Fibroblast of lung (primary cell): ENCODE data around the gene MAP7. TPM values are rescaled to one million over a fixed set of nuclear protein-coding genes. Genes with fewer than 3 reads are reported as not detected.

Experiments used
- DNase-seq, 2 donors: peaks; one replicate each; pipeline versions ENCODE4 v3.0.0 to v3.0.0-alpha.2; 2010; ENCODE audit warnings: low read depth in 2 of 2
- H2AFZ ChIP-seq: 2 replicates; pipeline ENCODE4 v1.5.1; 2012; ENCODE audit warnings: low read length, control low read depth, inconsistent platforms
- H3K27ac ChIP-seq: 2 replicates; pipeline ENCODE4 v1.5.1; 2011; ENCODE audit warnings: low read length, control low read depth; ENCODE audit not compliant: insufficient read depth
- H3K27me3 ChIP-seq: 2 replicates; pipeline ENCODE4 v1.5.1; 2011; ENCODE audit warnings: mild to moderate bottlenecking, low read length; ENCODE audit not compliant: control insufficient read depth, insufficient read depth
- H3K36me3 ChIP-seq: 2 replicates; pipeline ENCODE4 v1.5.1; 2011; ENCODE audit warnings: low read length; ENCODE audit not compliant: control insufficient read depth, insufficient read depth
- H3K4me1 ChIP-seq: 2 replicates; pipeline ENCODE4 v1.5.1; 2011; ENCODE audit warnings: low read length; ENCODE audit not compliant: control insufficient read depth, insufficient read depth; ENCODE audit errors: extremely low read depth
- H3K4me2 ChIP-seq: 2 replicates; pipeline ENCODE4 v1.5.1; 2011; ENCODE audit warnings: low read length, control low read depth; ENCODE audit not compliant: insufficient read depth; ENCODE audit errors: extremely low read depth
- H3K4me3 ChIP-seq, 4 experiments: fragments of 200-600 bp in 1 of 4; sonication (generic) in 1 of 4; replicated peaks in 1 of 4; 2 replicates each; pipeline ENCODE4 v1.5.1; 2011 to 2016; ENCODE audit warnings: low read length in 4 of 4, low read depth in 3 of 4, mild to moderate bottlenecking in 3 of 4, control low read depth in 2 of 4, inconsistent platforms in 1 of 4, mixed read lengths in 1 of 4; ENCODE audit not compliant: insufficient read depth in 1 of 4; ENCODE audit errors: control extremely low read depth in 1 of 4
- H3K79me2 ChIP-seq: 2 replicates; pipeline ENCODE4 v1.5.1; 2012; ENCODE audit warnings: mild to moderate bottlenecking, low read length, inconsistent platforms; ENCODE audit not compliant: control insufficient read depth, insufficient read depth
- H3K9ac ChIP-seq: 2 replicates; pipeline ENCODE4 v1.5.1; 2011; ENCODE audit warnings: mild to moderate bottlenecking, low read length, control low read depth; ENCODE audit not compliant: insufficient read depth
- H3K9me3 ChIP-seq: 2 replicates; pipeline ENCODE4 v1.5.1; 2012; ENCODE audit warnings: low read depth, low read length; ENCODE audit not compliant: control insufficient read depth, insufficient read depth
- H4K20me1 ChIP-seq: 2 replicates; pipeline ENCODE4 v1.5.1; 2011; ENCODE audit warnings: low read length; ENCODE audit not compliant: control insufficient read depth, insufficient read depth; ENCODE audit errors: extremely low read depth
- CTCF ChIP-seq, 2 donors: IDR thresholded peaks in 1 of 2; conservative IDR thresholded peaks in 1 of 2; 1 replicate in 1 of 2; 2 replicates in 1 of 2; pipeline ENCODE4 v1.5.1; 2011 to 2012; ENCODE audit warnings: low read length in 2 of 2, control low read depth in 1 of 2, inconsistent platforms in 1 of 2, low read depth in 1 of 2, mild to moderate bottlenecking in 1 of 2
- EZH2 ChIP-seq: IDR thresholded peaks from 2 replicates; pipeline ENCODE4 v1.5.1; 2012; ENCODE audit warnings: low read length, control low read depth, mild to moderate bottlenecking; ENCODE audit errors: missing control alignments
- polyA plus RNA-seq, 2 donors: library from polyadenylated mRNA; depleted of rRNA in 1 of 2; stranded (reverse) in 1 of 2; unstranded in 1 of 2; fragments of >200 nt; gene quantifications; 2 replicates each; pipeline ENCODE4 v1.2.1, GENCODE V29; 2011 to 2012; ENCODE audit warnings: missing spikeins in 1 of 2
- total RNA-seq: library from RNA; depleted of rRNA; stranded (reverse); fragments of >200 nt; gene quantifications from 2 replicates; pipeline ENCODE4 v1.2.1, GENCODE V29; 2014

MAP7 gene
- total and polyA plus RNA-seq, 2 donors (not counting 1 experiment from before 2014, with no cell fraction given): 0.40 to 1.5 TPM

DNA sequence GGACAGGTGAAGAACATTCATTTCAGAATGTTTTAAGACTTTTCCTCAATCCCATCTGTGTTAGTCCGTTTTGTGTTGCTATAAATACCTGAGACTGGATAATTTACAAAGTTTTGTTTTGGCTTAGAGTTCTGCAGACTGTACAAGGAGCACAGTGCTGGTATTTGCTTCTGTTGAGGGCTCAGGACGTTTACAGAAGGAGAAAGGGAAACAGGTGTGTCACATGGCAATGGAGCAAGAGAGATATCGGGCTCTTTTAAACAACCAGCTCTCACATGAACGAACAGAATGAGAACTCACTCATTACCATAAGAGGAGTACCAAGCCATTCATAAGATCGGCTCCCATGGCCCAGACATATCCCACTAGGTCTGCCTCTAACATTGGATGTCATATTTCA is 16.7 kb downstream of the MAP7 start:
- no peak overlapping the region for H3K4me2 ChIP-seq
- H3K9ac ChIP-seq: no peak overlapping the region
- H3K27me3 ChIP-seq: no peaks in the 10 kb centered on the region
- no peak for DNase-seq
- TF ChIP-seq CTCF (conservative IDR thresholded peaks at IDR 0.05 in 1 of 2, IDR thresholded peaks at IDR 0.05 in 1 of 2; ENCODE audit: low read depth in 1 of 2, low read length in 2 of 2) (no peak), EZH2 (no peak)
- H3K36me3 ChIP-seq: no peaks in the 10 kb centered on the region
- no peak overlapping the region for H3K4me3 ChIP-seq
- H3K4me1 ChIP-seq: no peaks in the 10 kb centered on the region
- H4K20me1 ChIP-seq: no peaks in the 10 kb centered on the region
- H3K79me2 ChIP-seq: no peaks in the 10 kb centered on the region
- no peak overlapping the region for H2AFZ ChIP-seq
- no peaks in the 10 kb centered on the region for H3K9me3 ChIP-seq
- H3K27ac ChIP-seq: no peak overlapping the region

- H3K4me1 ChIP-seq: no peaks in the 10 kb centered on the region
- TF ChIP-seq CTCF (conservative IDR thresholded peaks at IDR 0.05 in 1 of 2, IDR thresholded peaks at IDR 0.05 in 1 of 2; ENCODE audit: low read depth in 1 of 2, low read length in 2 of 2): no peak
- TF ChIP-seq EZH2: no peak
- no peak overlapping the region for H3K4me3 ChIP-seq
- H3K79me2 ChIP-seq: no peaks in the 10 kb centered on the region
- H2AFZ ChIP-seq: no peak overlapping the region
- no peaks in the 10 kb centered on the region for H3K36me3 ChIP-seq
- no peaks in the 10 kb centered on the region for H3K9me3 ChIP-seq
- H3K4me2 ChIP-seq: no peak overlapping the region
- H3K27ac ChIP-seq: no peak overlapping the region
- H3K9ac ChIP-seq: no peak overlapping the region
- H3K27me3 ChIP-seq: no peaks in the 10 kb centered on the region
- no peaks in the 10 kb centered on the region for H4K20me1 ChIP-seq
- no peak for DNase-seq
Observed at GRCh38 chr6:136532030-136532429, 18.2 kb downstream of the MAP7 start.

GRCh38 chr6:136529710-136530109 is 20.5 kb downstream of the MAP7 start:
- DNase-seq: no peak
- Histone ChIP-seq H3K9me3 (no peaks in the 10 kb centered on the region), H2AFZ (no peak overlapping the region), H3K79me2 (no peaks in the 10 kb centered on the region), H3K27ac (no peak overlapping the region), H3K4me2 (no peak overlapping the region), H4K20me1 (no peaks in the 10 kb centered on the region), H3K36me3 (no peaks in the 10 kb centered on the region), H3K27me3 (no peaks in the 10 kb centered on the region), H3K9ac (no peak overlapping the region), H3K4me1 (no peaks in the 10 kb centered on the region), H3K4me3 (no peak overlapping the region)
- TF ChIP-seq CTCF (conservative IDR thresholded peaks at IDR 0.05 in 1 of 2, IDR thresholded peaks at IDR 0.05 in 1 of 2; ENCODE audit: low read depth in 1 of 2, low read length in 2 of 2): no peak
- no peak for TF ChIP-seq EZH2
